HEK293 (cell line): ENCODE results near the gene PAM.

Source experiments
- CTCF ChIA-PET: fragments of 350-600 bp; formaldehyde crosslinking; extraction: SDS; loops from one replicate; lab custom pipeline; 2021; ENCODE audit warnings: antibody characterized with exemption; lab: Yijun Ruan, JAX
- POLR2A ChIA-PET: fragments of 300-600 bp; formaldehyde crosslinking; extraction: SDS; loops from one replicate; lab custom pipeline; 2020; ENCODE audit warnings: antibody characterized with exemption, inconsistent platforms; lab: Yijun Ruan, JAX
- H3K27ac ChIP-seq: fragments of 200-500 bp; sonication (Bioruptor generic); 2 replicates; pipeline ENCODE4 v1.5.1; 2014; ENCODE audit warnings: low read depth, low read length, control low read depth, inconsistent platforms; ENCODE audit errors: extremely low read depth
- H3K36me3 ChIP-seq, 2 experiments: fragments of 200-500 bp in 1 of 2; sonication (Bioruptor generic) in 1 of 2; 1 replicate in 1 of 2; 2 replicates in 1 of 2; pipeline ENCODE4 v1.5.1; 2014 to 2017; ENCODE audit warnings: inconsistent platforms in 2 of 2, low read length in 2 of 2; ENCODE audit not compliant: control insufficient read depth in 2 of 2, insufficient read depth in 1 of 2
- H3K4me1 ChIP-seq: fragments of 200-500 bp; sonication (Bioruptor generic); 2 replicates; pipeline ENCODE4 v1.5.1; 2014; ENCODE audit warnings: mild to moderate bottlenecking, low read length, inconsistent platforms; ENCODE audit not compliant: control insufficient read depth, insufficient read depth
- H3K4me3 ChIP-seq: 2 replicates; pipeline ENCODE4 v1.5.1; 2011; ENCODE audit warnings: low read depth, mild to moderate bottlenecking, control low read depth, low read length, moderate library complexity
- H3K9me3 ChIP-seq: fragments of 200-500 bp; sonication (Bioruptor generic); 2 replicates; pipeline ENCODE4 v1.5.1; 2014; ENCODE audit warnings: low read depth, low read length, inconsistent platforms; ENCODE audit not compliant: control insufficient read depth, insufficient read depth
- FEZF1 ChIP-seq: fragments of 450-650 bp; formaldehyde crosslinking; IDR thresholded peaks from 2 replicates; pipeline ENCODE4 v1.5.1; 2016; ENCODE audit warnings: missing biosample characterization, missing genetic modification characterization
- GLIS1 ChIP-seq: fragments of 450-650 bp; formaldehyde crosslinking; IDR thresholded peaks from 2 replicates; pipeline ENCODE4 v1.5.1; 2016; ENCODE audit warnings: missing biosample characterization, missing genetic modification characterization
- IKZF3 ChIP-seq: fragments of 450-650 bp; IDR thresholded peaks from 2 replicates; pipeline ENCODE4 v1.5.0; 2018; ENCODE audit warnings: missing biosample characterization, mild to moderate bottlenecking, missing genetic modification characterization, moderate library complexity
- MZF1 ChIP-seq: fragments of 450-650 bp; formaldehyde crosslinking; IDR thresholded peaks from 2 replicates; pipeline ENCODE4 v1.5.1; 2017; ENCODE audit warnings: missing biosample characterization, missing genetic modification characterization, borderline replicate concordance
- PRDM1 ChIP-seq: fragments of 450-650 bp; formaldehyde crosslinking; IDR thresholded peaks from 2 replicates; pipeline ENCODE4; 2016; ENCODE audit warnings: missing biosample characterization, missing genetic modification characterization
- PRDM6 ChIP-seq: fragments of 450-650 bp; formaldehyde crosslinking; IDR thresholded peaks from 2 replicates; pipeline ENCODE4 v1.5.1; 2017; ENCODE audit warnings: missing biosample characterization, missing genetic modification characterization
- ZFP69B ChIP-seq: fragments of 450-650 bp; formaldehyde crosslinking; IDR thresholded peaks from 2 replicates; pipeline ENCODE4 v1.5.1; 2016; ENCODE audit warnings: missing biosample characterization, missing genetic modification characterization
- ZNF112 ChIP-seq: fragments of 450-650 bp; formaldehyde crosslinking; IDR thresholded peaks from 2 replicates; pipeline ENCODE4 v1.5.0; 2017; ENCODE audit warnings: missing biosample characterization, missing genetic modification characterization
- ZNF138 ChIP-seq: fragments of 450-650 bp; formaldehyde crosslinking; IDR thresholded peaks from 2 replicates; pipeline ENCODE4 v1.5.1; 2016; ENCODE audit warnings: missing biosample characterization, missing genetic modification characterization, borderline replicate concordance
- ZNF26 ChIP-seq: fragments of 450-650 bp; formaldehyde crosslinking; IDR thresholded peaks from 2 replicates; pipeline ENCODE4 v1.5.1; 2016; ENCODE audit warnings: missing biosample characterization, missing genetic modification characterization
- ZNF341 ChIP-seq: fragments of 450-650 bp; formaldehyde crosslinking; IDR thresholded peaks from 2 replicates; pipeline ENCODE4; 2016; ENCODE audit warnings: low read depth, missing biosample characterization, missing genetic modification characterization
- ZNF510 ChIP-seq: fragments of 450-650 bp; formaldehyde crosslinking; IDR thresholded peaks from 2 replicates; pipeline ENCODE4 v1.5.1; 2018; ENCODE audit warnings: mild to moderate bottlenecking, missing genetic modification characterization, missing biosample characterization; ENCODE audit not compliant: insufficient replicate concordance
- ZNF514 ChIP-seq: fragments of 450-650 bp; formaldehyde crosslinking; IDR thresholded peaks from 2 replicates; pipeline ENCODE4 v1.5.1; 2016; ENCODE audit warnings: missing biosample characterization, missing genetic modification characterization
- ZNF596 ChIP-seq: fragments of 450-650 bp; IDR thresholded peaks from 2 replicates; pipeline ENCODE4 v1.5.0; 2018; ENCODE audit warnings: missing biosample characterization, mild to moderate bottlenecking, missing genetic modification characterization, moderate library complexity
- ZNF670 ChIP-seq: fragments of 450-650 bp; formaldehyde crosslinking; IDR thresholded peaks from 2 replicates; pipeline ENCODE4 v1.5.1; 2016; ENCODE audit warnings: missing biosample characterization, missing genetic modification characterization, low read depth
- ZNF701 ChIP-seq: fragments of 450-650 bp; formaldehyde crosslinking; IDR thresholded peaks from 2 replicates; pipeline ENCODE4 v1.5.1; 2016; ENCODE audit warnings: missing biosample characterization, missing genetic modification characterization
- ZNF843 ChIP-seq: fragments of 450-650 bp; formaldehyde crosslinking; IDR thresholded peaks from 2 replicates; pipeline ENCODE4 v1.5.1; 2016; ENCODE audit warnings: missing biosample characterization, missing genetic modification characterization

The PAM gene

GRCh38 chr5:102794677-102795331 lies 39.7 kb downstream of the PAM start (continued):
- TF ChIP-seq ZNF26 (tag by site-specific recombination) = no peak
- TF ChIP-seq ZNF138 = no peak

GRCh38 chr5:102795526-102795925 lies 40.4 kb downstream of the PAM start:
- POLR2A ChIA-PET = no interaction called here
- H3K4me3 ChIP-seq = no peak overlapping the region
- TF ChIP-seq IKZF3 (tag by site-specific recombination) (peak; percentile 20; the same call in 1 of the 2 replicates), ZNF670 (tag by site-specific recombination) (no peak), ZNF514 (tag by site-specific recombination) (no peak)
- no peak overlapping the region for H3K27ac ChIP-seq
- CTCF ChIA-PET = interaction anchor here (1.3 kb wide), 1 partner anchor 114 kb away, joined by 8 read pairs; no protein-coding TSS in a partner anchor
- no peaks in the 10 kb centered on the region for H3K36me3 ChIP-seq
- peaks cover 38% of the 10 kb centered on the region for H3K4me1 ChIP-seq
- no peaks in the 10 kb centered on the region for H3K9me3 ChIP-seq

- ChIA-PET POLR2A (no interaction called here), CTCF (no interaction called here)
- peaks cover 36% of the 10 kb centered on the region for H3K4me1 ChIP-seq
Measured at GRCh38 chr5:102796009-102796408, 40.9 kb downstream of the PAM start.

GRCh38 chr5:102796498-102796897 lies 41.4 kb downstream of the PAM start:
- no peaks in the 10 kb centered on the region for H3K9me3 ChIP-seq
- ChIA-PET CTCF (no interaction called here), POLR2A (no interaction called here)
- no peak for TF ChIP-seq ZNF596 (tag by site-specific recombination)
- peak; percentile 81 for TF ChIP-seq PRDM1 (tag by site-specific recombination)
- TF ChIP-seq ZFP69B (tag by site-specific recombination) = no peak
- TF ChIP-seq ZNF510 (tag by site-specific recombination) = peak; percentile 17
- no peak for TF ChIP-seq ZNF341 (tag by site-specific recombination)
- peaks cover 35% of the 10 kb centered on the region for H3K4me1 ChIP-seq
- H3K27ac ChIP-seq = no peak overlapping the region
- H3K4me3 ChIP-seq = no peak overlapping the region
- H3K36me3 ChIP-seq = no peaks in the 10 kb centered on the region

More at GRCh38 chr5:102796009-102796408, 40.9 kb downstream of the PAM start:
- no peaks in the 10 kb centered on the region for H3K36me3 ChIP-seq
- no peak overlapping the region for H3K27ac ChIP-seq
- TF ChIP-seq ZNF701 (tag by site-specific recombination) (no peak), GLIS1 (tag by site-specific recombination) (0 out of 2 replicates have a peak, but pooled peaks have one; percentile 8), PRDM6 (tag by site-specific recombination) (peak; percentile 19; the same call in 1 of the 2 replicates), ZNF843 (0 out of 2 replicates have a peak, but pooled peaks have one; percentile 13), FEZF1 (tag by site-specific recombination) (0 out of 2 replicates have a peak, but pooled peaks have one; percentile 6), ZNF112 (tag by site-specific recombination) (no peak), MZF1 (tag by site-specific recombination) (no peak)
- no peaks in the 10 kb centered on the region for H3K9me3 ChIP-seq
- no peak overlapping the region for H3K4me3 ChIP-seq
